OCI-M2 (cell line): ENCODE measurements around the gene COL9A3.

ENCODE experiments used
- DNase-seq: peaks from one replicate; lab custom pipeline; 2025; ENCODE audit not compliant: unreplicated experiment; lab: John Stamatoyannopoulos, UW

COL9A3 gene

DNA sequence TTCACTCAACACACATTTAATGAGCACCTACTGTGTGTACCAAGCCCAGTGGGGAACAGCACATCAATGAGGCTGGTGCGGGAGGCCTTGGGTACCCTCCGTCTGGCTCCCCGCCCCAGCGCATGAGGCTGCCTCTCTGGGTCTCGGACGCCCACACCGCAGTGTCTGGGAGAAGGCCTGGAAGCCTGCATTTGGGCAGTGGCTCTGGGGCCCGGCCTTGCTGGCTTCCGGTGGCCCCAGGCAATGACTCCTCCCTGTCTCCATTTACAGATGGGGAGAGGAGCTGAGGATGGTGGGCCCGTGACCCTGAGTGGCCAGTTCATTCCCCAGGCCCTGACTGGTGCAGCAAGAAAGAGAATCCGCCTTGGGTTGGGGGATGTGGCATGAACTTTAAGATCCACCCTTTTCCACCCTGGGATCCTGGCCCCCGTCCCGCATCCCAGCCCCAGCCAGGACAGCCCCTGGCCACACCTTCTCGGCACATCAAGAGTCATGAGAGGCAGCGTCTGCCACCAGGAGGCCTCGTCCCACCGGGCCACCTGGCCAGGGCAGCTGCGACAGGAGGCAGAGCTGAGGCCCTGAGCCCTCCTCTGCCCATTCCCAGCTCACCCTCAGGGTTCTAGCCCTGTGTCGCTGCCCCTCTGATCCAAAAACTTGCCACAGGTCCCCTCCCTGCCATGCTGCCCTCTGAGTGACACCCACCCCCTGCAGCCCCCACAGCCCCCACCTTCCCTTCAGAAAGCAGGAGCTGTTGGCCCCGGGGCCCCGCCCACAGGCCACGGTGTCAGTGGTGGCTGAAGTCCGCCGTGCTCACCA is 38.0 kb upstream of the COL9A3 start:
- no peak for DNase-seq

GRCh38 chr20:62779417-62779685 is 37.5 kb upstream of the COL9A3 start:
- no peak for DNase-seq

GRCh38 chr20:62780204-62780603 is 36.6 kb upstream of the COL9A3 start:
- no peak for DNase-seq

- no peak for DNase-seq
Measured at GRCh38 chr20:62780696-62781095, 36.2 kb upstream of the COL9A3 start.

DNA sequence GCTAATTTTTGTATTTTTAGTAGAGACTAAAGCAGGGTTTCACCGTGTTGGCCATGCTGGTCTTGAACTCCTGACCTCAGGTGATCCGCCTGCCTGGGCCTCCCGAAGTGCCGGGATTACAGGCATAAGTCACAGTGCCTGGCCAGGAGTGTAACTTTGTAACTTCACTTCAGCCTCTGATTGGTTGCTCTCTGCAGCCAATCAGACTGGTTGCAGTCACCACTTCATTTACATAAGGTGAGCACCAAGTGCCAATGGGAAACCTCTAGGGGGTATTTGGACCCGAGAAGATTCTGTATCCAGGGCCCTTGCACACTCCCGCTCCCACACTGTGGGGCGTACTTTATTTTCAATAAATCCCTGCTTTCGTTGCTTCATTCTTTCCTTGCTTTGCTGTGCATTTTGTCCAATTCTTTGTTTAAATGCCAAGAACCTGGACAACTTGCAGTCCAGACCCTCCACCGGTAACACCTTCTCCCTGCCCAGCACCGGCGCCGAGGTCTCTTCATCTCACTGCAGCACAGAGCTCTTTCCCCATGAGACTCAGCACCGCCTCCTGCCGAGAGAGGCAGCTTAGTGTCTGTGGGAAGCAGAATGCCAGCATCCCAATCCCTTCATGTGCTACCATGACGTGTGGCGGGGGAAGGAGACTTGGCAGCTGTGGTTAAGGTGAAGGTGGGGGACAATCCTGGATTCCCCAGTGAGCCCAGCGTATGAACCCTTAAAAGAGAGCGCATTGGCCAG is 34.5 kb upstream of the COL9A3 start:
- no peak for DNase-seq

DNA sequence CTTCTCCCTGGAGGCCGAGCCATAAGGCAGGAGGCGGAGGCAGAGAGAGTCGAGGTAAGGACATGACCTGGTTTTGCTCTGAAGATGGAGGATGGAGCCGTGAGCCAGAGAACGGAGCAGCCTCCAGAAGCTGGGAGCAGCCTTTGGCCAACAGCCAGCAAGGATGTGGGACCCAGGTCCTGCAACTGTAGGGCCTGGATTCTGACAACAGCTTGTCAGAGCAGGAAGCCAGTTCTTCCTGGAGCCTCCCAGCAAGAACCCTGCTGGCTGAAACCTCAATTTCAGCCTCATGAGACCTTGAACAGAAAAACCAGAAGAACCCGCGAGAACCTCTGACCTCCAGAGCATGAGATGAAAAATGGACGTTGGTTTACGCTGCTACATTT is 34.0 kb upstream of the COL9A3 start:
- no peak for DNase-seq

- DNase-seq: no peak
Measured at GRCh38 chr20:62784497-62784896, 32.4 kb upstream of the COL9A3 start.

- no peak for DNase-seq
Measured at GRCh38 chr20:62785393-62785792, 31.5 kb upstream of the COL9A3 start.

GRCh38 chr20:62786157-62786556 is 30.7 kb upstream of the COL9A3 start:
- no peak for DNase-seq

DNA sequence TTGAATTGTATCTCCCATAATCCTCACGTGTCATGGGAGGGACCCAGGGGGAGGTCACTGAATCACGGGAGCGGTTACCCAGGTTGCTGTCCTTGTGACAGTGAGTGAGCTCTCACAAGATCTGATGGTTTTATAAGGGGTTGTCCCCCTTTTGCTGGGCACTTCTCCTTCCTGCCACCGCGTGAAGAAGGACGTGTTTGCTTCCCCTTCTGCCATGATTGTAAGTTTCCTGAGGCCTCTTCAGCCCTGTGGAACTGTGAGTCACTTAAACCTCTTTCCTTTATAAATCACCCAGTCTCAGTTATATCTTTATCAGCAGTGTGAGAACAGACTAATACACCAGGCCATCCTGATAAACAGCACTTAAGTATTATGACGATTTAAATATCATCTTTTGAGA is 29.5 kb upstream of the COL9A3 start:
- no peak for DNase-seq

DNA sequence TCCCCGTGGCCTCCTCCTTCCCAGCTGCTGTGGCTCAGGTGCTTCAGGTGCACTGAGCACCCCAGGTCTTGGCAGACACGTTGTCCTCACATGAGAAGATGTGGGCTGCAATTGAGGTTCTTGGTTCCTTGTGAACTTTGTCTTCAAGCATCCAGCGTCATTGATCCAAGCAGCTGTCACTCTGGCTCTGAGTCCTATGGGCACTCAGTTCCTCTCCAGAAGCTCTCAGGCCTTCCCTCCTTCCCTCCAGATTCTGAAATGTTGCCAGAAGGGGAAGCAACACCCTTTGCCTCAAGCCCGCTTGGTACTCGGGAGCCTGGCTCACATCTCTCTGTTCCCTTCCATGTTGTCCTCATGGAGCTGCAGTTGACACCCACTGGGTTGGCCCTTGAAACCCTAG is 29.0 kb upstream of the COL9A3 start:
- DNase-seq: no peak

DNA sequence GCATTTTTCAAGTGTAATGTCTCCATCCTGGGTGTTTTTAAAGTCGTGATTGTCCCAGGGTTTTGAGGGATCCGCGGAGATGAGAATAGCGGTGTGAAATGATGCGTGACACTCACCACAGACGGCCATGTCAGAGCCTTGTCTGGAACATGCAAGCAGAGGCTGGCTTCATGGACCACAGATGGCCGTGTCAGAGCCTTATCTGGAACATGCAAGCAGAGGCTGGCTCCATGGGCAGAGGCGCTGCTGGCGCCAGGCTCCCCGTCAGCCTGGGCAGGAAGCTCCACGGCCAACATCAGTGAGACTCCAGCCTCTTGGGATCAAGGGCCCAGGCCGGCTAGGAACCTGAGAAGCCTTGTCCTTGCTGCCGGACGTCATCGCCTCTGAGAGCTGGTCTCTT is 28.2 kb upstream of the COL9A3 start:
- no peak for DNase-seq

GRCh38 chr20:62790075-62790474 is 26.8 kb upstream of the COL9A3 start:
- DNase-seq: no peak

DNA sequence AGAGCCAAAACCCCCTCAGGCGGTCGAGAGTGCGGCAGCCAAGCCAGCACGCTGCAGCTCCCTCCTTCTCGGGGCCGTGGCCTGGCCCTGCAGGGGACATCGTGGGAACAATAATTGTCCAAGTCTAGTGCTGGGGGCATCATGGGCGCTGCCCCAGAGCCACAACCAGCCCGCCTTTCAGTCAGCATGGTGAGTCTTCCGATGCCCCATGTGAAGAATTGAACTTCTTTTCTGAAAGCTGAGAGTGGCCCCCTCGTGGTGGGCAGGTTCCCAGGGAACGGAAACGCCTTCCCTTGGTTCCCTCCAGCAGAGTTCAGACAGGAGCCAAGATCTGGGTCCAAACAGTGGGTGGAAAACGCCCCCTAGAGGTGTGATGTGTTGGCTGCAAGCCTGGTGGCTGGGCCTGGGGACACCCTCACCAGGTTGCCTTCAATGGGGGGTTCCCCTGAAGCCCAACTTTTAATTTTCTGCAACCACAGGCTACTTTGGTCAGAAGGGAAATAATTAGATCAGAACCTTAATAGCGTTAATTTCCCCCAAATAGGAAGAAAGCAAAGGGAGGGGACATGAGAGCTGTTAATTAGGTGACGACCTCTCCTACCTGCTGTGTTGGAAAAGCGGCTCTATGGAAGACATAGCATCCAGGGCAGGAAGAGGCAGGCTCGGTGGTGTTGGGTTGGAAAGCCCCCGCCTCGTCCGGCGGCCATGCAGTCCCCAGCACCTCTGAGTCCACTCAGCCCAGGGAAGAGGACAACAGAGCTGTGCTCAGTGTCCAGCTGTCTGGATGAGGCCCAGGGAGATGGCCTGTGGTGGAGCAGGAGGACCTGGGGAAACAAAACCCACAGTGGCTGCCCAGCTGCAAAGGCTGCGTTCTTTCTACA is 25.3 kb upstream of the COL9A3 start:
- peak; percentile 85 for DNase-seq

DNA sequence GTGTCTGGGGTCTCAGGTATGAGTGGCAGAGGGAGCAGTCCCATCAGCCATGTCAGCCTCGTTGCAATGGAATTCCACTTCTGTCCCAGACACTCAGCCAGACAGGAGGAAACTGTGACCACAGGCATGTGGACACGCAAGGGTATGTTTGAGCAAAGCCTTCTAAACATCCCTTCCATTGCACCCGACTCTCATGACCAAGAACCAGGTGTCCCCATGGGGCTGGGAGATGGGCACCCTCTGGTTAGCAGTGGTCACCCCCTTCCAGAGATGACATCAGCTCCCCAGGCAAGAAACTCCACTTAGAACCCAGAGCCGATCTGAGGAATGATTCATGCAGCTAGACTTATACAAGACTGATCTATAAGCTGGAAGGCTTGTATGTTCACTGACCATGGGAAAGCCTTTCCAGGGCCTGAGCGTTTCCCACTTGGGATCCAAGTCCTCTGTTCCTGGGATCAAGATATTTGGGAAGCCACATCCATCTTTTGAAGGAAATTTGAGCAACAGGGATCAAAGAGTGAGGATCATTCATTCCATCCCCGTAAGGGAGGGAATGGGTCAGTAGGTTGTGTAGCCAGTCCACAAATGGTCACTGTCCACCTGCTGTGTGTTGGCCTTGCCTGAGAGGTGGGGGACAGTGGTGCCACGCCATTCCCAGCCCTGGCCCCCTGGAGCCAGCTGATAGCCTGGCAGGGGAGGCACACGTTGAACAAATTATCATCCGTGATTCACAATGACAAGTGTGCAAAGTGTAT is 24.5 kb upstream of the COL9A3 start:
- no peak for DNase-seq

DNA sequence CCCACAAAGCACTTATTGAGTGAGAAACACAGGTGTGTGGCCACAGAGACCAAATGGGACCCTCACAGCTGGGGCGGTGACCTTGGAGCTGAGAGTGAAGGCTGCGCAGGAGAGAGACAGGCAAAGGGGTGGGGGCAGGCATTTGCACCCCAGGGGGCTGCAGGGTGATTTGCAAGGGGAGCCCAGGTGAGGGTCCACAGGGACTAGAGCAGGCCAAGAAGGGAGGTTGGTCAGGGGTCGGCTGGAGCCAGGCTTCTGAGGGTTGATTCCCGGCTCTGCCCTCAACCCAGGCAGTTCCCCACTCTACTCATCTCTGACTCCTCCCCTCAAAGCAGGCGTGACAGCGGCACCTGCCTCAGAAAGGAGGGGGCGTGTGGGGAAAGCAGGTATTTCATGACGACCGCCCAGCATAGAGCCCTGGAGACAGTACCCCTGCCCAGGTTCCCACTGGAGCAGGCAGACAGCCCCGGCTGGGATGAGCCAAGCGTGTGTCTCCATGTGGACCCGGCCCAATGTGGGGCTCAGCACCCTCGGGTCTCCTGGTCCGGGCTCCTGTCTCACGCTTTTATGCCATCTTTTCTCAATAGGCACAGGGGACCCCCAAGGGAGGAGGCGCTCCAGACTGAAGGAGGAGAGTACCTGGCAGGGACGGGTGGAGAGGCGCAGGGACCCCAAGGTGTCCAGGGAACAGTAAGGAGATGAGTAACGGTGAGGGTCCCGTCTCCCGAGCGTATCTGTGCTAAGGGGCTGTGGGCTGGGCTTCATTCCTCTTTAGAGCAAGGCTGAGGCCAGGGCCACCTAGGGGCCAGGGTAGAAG is 23.7 kb upstream of the COL9A3 start:
- no peak for DNase-seq

DNA sequence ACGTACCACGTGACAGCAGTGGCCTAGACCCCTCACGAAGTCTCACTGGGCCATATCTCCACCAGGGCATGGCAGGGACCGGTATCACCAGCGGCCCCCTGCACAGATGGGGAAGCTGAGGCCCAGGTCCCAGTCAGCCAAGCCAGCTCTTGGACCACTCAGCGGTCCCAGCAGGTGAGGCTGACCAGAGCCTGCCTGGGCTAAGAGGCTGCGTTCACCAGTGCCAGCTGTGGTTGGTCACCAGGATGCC is 23.2 kb upstream of the COL9A3 start:
- DNase-seq: no peak

- DNase-seq: peak; percentile 81
Measured at GRCh38 chr20:62794007-62794724, 22.7 kb upstream of the COL9A3 start.

- DNase-seq: peak; percentile 38
Measured at GRCh38 chr20:62795023-62795761, 21.7 kb upstream of the COL9A3 start.
